Activated CD4-positive, alpha-beta T cell treated with anti-CD3 and anti-CD28 coated beads for 1 hour (primary cell): ENCODE results near the gene EP300.
A peak's percentile ranks its signal among the peaks of the same experiment; 100 is the strongest.
"Not testable (repeated sequence)": the region's sequence is repeated elsewhere in the genome, so short reads cannot be mapped to it uniquely, and the experiment has no call there.

Experiments used
- DNase-seq: peaks from one replicate; pipeline ENCODE4 v3.0.0-alpha.2; 2020

Gene EP300

GRCh38 chr22:41092023-41092817 lies at the start of gene EP300:
TSS of gene EP300 (plus strand) at chr22:41092592. CDS start at chr22:41093005, 413 bp downstream.
- peak; percentile 80 for DNase-seq

DNA sequence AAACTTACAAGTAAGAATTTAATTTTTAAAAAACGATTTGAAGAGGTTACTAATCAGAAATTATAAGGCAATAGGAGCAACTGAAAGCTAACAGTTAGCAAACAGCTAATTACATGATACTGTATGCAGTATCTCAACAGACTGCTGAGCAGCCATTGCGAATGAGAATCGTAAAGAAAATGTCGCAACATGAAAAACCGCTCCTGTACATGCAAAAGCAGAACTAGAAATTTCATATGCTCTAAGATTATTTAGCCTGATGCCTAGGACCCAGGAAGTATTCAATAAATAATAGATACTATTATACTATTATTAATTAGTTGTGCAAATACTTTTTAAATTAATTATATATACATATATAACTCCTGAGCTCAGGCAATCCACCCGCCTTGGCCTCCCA lies 48.7 kb upstream of the EP300 start:
- no peak for DNase-seq

DNA sequence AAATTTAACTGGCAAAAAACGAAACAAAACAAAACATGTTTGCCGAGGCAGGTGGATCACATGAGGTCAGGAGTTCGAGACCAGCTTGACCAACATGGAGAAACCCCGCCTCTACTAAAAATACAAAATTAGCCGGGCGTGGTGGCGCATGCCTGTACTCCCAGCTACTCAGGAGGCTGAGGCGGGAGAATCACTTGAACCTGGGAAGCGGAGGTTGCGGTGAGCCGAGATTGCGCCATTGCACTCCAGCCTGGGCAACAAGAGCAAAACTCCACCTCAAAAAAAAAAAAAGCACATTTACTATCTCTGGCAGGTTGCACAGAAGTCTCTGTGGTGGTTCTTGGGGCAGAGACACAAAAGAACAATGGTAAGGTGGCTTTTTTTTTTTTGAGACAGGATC lies 46.8 kb upstream of the EP300 start:
- not testable (repeated sequence) for DNase-seq

DNA sequence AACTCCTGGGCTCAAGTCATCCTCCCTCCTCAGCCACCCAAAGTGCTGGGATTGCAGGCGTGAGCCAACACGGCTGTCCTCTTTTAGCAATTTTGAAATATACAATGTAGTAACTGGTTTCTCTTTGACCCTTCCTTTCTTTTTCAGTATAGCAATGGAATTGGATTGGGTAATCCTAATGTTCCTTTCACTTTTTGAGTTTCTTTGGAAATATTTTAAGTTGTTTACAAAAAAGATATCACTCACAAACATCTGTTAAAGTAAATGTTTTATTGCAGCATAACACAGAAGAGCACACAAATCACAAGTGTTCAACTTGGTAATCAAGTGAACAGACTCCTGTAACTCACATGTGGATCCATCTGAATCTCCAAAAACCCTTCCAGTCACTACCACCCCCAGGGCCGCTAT lies 44.6 kb upstream of the EP300 start:
- DNase-seq: no peak

GRCh38 chr22:41048345-41048744 lies 44.0 kb upstream of the EP300 start:
- not testable (repeated sequence) for DNase-seq

GRCh38 chr22:41048791-41049717 lies 43.3 kb upstream of the EP300 start:
- no peak for DNase-seq

DNA sequence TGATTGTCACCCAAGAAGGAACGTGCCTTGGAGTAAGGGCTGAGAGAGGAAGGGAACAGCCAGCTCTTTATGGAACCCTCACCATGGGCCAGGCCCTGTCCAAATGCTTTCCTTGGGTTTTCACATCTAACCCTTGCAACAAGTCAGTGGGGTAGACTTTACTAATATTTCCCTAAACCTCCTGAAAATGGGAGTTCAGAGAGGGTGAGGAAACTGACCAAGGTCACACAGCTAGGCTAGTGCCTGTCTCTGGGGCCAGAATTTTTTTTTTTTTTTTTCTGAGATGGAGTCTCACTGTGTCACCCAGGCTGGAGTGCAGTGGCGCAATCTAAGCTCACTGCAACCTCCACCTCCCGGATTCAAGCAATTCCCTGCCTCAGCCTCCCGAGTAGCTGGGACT lies 42.6 kb upstream of the EP300 start:
- not testable (repeated sequence) for DNase-seq

- DNase-seq: no peak
Measured at GRCh38 chr22:41050883-41051282, 41.5 kb upstream of the EP300 start.

DNA sequence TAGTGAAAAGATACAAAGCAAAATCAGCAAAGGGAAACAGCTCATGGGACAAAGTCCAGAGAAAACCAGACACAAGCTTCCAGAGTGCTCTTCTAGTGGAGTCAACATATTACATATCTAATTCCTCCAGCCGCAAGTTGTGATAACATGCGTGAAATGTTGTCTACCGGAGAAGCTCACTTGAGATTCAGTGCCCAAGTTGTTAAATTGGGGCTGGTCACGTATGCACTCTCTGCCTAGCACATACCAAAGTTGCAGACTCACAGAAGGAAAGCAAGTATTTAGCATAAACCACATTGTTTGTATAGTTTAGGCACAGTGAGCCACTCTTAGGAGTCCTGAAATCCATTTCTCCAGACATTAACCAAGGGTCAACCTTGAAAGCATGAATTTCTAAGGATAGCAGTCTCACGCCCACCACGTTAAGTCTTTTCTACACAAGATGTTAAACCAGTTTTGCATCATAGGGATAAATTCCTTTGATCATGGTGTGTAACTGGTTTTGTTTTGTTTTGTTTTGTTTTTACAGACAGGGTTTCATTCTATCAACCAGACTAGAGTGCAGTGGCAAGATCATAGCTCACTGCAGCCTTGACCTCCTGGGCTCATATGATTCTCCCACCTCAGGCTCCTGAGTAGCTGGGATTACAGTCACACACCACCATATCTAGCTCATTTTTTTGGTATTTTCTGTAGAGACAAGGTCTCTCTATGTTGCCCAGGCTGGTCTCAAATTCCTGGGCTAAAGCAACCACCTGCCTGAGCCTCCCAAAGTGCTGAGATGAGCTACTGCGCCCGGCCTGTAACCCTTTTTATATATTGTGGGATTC lies 39.5 kb upstream of the EP300 start:
- DNase-seq: no peak

DNA sequence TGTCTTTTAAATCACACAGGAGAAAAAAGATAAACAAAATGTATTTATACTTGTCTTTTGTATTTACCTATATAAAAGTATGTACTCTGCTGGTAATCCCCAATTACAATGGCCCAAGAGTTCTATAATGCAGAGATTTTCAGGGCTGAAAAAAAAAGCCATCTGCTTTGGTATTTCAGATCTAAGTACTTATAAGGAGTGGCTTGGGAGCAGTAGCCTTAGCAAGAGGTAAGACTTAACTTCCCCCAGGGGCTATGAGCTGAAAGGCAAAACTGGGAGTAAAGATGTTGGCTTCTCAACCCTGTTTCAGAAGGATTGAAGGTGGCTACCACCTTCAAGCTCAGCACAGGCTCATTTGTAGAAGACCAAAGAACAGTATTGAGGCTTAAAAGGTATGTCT lies 35.3 kb upstream of the EP300 start:
- DNase-seq: no peak

DNA sequence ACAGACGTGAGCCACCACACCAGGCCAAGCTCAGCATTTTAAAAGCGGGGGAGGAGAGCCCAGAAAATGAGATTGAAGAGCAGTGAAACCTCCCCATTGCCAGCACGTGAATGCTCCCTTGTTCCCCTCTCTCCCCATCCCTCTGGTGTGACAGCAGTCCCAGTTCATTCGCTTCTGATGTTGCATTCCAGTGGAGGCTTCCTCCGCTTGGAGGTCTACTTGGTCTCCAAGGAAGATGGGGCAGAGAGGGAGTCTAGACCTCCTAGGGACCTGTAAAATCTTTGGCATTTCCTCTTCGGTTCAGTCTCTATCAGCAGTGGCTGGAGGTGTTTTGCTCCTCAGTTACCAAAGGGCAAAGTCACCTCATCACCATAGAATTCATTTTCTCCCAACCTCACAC lies 30.2 kb upstream of the EP300 start:
- DNase-seq: no peak

- DNase-seq: not testable (repeated sequence)
Measured at GRCh38 chr22:41064326-41064725, 28.1 kb upstream of the EP300 start.

DNA sequence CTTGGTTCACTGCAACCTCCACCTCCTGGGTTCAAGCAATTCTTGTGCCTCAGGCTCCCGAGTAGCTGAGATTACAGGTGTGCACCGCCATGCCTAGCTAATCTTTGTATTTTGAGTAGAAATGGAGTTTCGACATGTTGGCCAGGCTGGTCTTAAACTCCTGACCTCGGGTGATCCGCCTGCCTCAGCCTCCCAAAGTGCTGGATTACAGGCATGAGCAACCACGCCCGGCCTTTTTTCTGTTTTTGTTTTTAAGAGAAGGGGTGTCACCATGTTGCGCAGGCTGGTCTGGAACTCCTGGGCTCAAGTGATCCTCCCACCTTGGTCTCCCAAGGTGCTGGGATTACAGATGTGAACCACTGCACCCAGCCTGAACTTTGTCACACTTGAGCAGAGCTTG lies 26.1 kb upstream of the EP300 start:
- DNase-seq: not testable (repeated sequence)

DNA sequence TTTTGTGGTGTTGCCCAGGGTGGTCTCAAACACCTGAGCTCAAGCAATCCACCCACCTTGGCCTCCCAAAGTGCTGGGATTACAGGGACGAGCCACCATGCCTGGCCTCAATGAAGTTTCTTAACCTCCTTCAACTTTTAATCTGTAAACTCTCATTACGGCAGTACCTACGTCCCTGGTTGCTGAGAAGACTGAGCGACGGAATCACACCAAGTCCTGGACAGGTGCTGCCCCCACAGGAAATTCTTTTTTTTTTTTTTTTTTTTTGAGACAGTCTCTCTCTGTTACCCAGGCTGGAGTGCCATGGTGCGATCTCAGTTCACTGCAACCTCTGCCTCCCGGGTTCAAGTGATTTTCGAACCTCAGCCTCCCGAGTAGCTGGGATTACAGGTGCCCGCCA lies 24.4 kb upstream of the EP300 start:
- DNase-seq: not testable (repeated sequence)

- DNase-seq: no peak
Measured at GRCh38 chr22:41070665-41071331, 21.6 kb upstream of the EP300 start.

DNA sequence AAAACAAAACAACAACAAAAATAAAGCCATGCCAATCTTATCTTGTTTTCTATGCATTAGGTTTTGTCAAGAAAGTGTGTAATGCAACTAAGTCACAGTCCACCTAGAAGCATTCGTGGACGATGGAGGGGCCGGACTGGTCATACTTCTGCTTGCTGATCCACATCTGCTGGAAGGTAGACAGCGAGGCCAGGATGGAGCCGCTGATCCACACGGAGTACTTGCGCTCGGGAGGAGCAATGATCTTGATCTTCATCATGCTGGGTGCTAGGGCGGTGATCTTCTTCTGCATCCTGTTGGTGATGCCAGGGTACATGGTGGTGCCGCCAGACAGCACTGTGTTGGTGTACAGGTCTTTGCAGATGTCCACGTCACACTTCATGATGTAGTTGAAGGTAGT lies 18.3 kb upstream of the EP300 start:
- no peak for DNase-seq

- no peak for DNase-seq
Measured at GRCh38 chr22:41074466-41074865, 17.9 kb upstream of the EP300 start.

DNA sequence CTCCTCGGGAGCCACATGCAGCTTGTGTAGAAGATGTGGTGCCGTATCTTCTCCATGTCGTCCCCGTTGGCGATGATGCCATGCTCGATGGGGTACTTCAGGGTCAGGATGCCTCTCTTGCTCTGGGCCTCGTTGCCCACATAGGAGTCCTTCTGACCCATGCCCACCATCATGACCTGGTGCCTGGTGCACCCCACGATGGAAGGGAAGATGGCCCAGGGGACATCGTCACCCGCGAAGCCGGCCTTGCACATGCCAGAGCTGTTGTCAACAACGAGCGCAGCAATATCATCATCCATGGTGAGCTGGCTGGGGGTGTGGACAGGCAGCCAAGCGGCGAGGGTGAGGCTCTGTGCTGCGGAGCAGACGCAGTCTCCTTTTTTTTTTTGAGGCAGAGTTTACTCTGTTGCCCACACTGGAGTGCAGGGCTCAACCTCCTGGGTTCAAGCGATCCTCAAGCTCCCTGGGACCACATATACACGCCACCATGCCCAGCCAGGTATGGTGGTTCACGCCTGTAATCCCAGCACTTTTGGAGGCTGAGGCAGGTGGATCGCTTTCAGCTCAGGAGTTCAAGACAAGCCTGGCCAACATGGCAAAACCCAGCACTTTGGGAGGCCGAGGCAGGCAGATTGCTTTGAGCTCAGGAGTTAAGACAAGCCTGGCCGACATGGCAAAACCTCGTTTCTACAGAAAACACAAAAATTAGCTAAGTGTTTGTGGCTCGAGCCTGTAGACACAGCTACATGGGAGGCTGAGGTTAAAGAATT lies 17.3 kb upstream of the EP300 start:
- DNase-seq: no peak

- DNase-seq: no peak
Measured at GRCh38 chr22:41075946-41076345, 16.4 kb upstream of the EP300 start.

- DNase-seq: no peak
Measured at GRCh38 chr22:41076857-41077256, 15.5 kb upstream of the EP300 start.

DNA sequence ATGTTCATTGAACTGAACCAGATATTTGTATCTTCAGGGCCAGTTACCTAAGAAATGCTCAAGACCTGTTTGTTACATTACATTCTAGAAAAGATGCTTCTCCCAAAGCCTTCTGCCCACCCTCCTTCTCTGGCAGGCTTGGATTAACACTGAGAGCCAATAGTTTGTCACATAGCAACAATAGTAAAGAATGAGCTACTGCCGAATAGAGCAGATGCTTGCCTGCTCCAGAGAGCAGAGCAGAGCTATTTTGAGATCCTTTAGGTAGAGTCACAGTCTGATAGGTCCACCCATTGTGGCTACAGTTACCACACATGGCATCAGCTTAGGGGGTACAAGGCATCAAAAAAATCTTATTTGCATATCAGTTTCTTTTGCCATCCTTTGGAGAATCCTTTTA lies 13.5 kb upstream of the EP300 start:
- DNase-seq: no peak

GRCh38 chr22:41085842-41086241 lies 6.5 kb upstream of the EP300 start:
- no peak for DNase-seq
